ENCODE results near the gene RAB20. TPM values are rescaled to one million over a fixed set of nuclear protein-coding genes. Genes with fewer than 3 reads are reported as not detected.

RAB20 gene
- total RNA-seq, 1 experiment from 2014 or later = 12.3 TPM

DNA sequence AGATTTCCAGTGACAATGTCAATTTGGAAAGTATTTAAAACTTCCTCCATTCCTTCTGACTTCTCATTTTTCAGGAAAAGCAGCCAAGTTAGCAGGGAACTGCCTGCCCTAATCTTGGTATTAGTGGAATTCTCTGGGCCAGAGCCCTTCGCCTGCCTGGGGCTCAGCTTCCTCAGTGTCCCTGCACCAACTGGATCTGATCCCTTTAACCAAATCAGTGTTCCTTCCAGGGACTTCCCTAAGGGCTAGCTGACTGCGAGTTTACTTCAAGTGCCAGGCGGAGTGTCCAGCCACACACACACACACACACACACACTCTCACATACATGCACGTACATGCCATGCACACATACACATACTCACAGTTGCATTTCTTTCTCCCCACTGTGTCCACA lies 20.0 kb downstream of the RAB20 start:
- H4K20me1 ChIP-seq (ENCODE audit: control insufficient read depth, insufficient read depth, insufficient read length) = no peaks in the 10 kb centered on the region
- 0 out of 2 replicates have a peak, but pooled peaks cover 3% of the 10 kb centered on the region for H3K79me2 ChIP-seq (ENCODE audit: insufficient read depth, low read length)
- H3K4ac ChIP-seq (ENCODE audit: low read depth, low read length) = no peak overlapping the region
- H2BK5ac ChIP-seq (ENCODE audit: insufficient read length, low read length) = no peak overlapping the region
- no peaks in the 10 kb centered on the region for H3K23me2 ChIP-seq (ENCODE audit: insufficient read length, low read depth, low read length, poor library complexity, severe bottlenecking)
- no peaks in the 10 kb centered on the region for H3K4me1 ChIP-seq (ENCODE audit: insufficient read depth, low read length)
- TF ChIP-seq, protein P1, sequence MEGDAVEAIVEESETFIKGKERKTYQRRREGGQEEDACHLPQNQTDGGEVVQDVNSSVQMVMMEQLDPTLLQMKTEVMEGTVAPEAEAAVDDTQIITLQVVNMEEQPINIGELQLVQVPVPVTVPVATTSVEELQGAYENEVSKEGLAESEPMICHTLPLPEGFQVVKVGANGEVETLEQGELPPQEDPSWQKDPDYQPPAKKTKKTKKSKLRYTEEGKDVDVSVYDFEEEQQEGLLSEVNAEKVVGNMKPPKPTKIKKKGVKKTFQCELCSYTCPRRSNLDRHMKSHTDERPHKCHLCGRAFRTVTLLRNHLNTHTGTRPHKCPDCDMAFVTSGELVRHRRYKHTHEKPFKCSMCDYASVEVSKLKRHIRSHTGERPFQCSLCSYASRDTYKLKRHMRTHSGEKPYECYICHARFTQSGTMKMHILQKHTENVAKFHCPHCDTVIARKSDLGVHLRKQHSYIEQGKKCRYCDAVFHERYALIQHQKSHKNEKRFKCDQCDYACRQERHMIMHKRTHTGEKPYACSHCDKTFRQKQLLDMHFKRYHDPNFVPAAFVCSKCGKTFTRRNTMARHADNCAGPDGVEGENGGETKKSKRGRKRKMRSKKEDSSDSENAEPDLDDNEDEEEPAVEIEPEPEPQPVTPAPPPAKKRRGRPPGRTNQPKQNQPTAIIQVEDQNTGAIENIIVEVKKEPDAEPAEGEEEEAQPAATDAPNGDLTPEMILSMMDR (conservative IDR thresholded peaks at IDR 0.05) = no peak
- H3K18ac ChIP-seq (ENCODE audit: insufficient read length, low read depth, low read length) = no peak overlapping the region
- H4K8ac ChIP-seq (replicated peaks; ENCODE audit: insufficient read length, low read depth, low read length) = no peak overlapping the region
- no peak overlapping the region for H3K27ac ChIP-seq (ENCODE audit: insufficient read length, low read depth, low read length)
- no peak overlapping the region for H4K5ac ChIP-seq (ENCODE audit: insufficient read length, low read depth, low read length)
- DNase-seq = no peak
- Mint-ChIP-seq H3K27ac (peak overlapping the region; percentile 30 to 53 (median 53); a peak in 3 of 7 replicates), H3K27me3 (ENCODE audit: low read depth) (no peaks in the 10 kb centered on the region; the same call in 1 of the 2 replicates), H3K9me3 (peaks cover 12 to 14% of the 10 kb centered on the region in 2 experiments), H3K4me1 (peaks cover 2 to 10% of the 10 kb centered on the region in 2 experiments; a peak in 2 of 4 replicates), H3K36me3 (ENCODE audit: insufficient read depth in 1 of 3, low read depth in 3 of 3) (peaks cover 8 to 20% (median 16%) of the 10 kb centered on the region in 3 experiments), H3K4me3 (no peak overlapping the region)
- no peak overlapping the region for H4K91ac ChIP-seq (ENCODE audit: insufficient read length, low read depth, low read length)
- H2BK12ac ChIP-seq (ENCODE audit: insufficient read length, low read depth, low read length) = no peak overlapping the region
- no peak overlapping the region for H3K23ac ChIP-seq (ENCODE audit: insufficient read length, low read depth, low read length)
- no peak overlapping the region for H3K56ac ChIP-seq (ENCODE audit: insufficient read length, low read depth, low read length)
- H2BK15ac ChIP-seq (ENCODE audit: low read depth, low read length) = no peak overlapping the region
- no CpG with 5 or more reads among the region's 4 CpGs for WGBS (ENCODE audit: extremely low coverage, insufficient read length, low lambda C conversion rate)
- no peak overlapping the region for H3T11ph ChIP-seq (ENCODE audit: low read length)
- no peak overlapping the region for H3K9ac ChIP-seq (ENCODE audit: extremely low read depth, insufficient read length, low read length)
- H2AK5ac ChIP-seq (ENCODE audit: insufficient read length, low read length) = no peak overlapping the region
- H3K14ac ChIP-seq (ENCODE audit: insufficient read depth, low read length) = no peak overlapping the region
- H3K4me2 ChIP-seq (ENCODE audit: insufficient read depth, insufficient read length, low read length) = no peak overlapping the region
- H2AFZ ChIP-seq (ENCODE audit: low read length) = no peak overlapping the region
- H3K79me1 ChIP-seq (ENCODE audit: insufficient read depth, low read depth, low read length, poor library complexity, severe bottlenecking) = peaks cover 2% of the 10 kb centered on the region
- H2BK120ac ChIP-seq (ENCODE audit: low read depth, low read length, poor library complexity, severe bottlenecking) = no peak overlapping the region
- no peaks in the 10 kb centered on the region for H3K27me3 ChIP-seq (ENCODE audit: insufficient read depth, low read length)
- H3K9me3 ChIP-seq (ENCODE audit: control insufficient read depth, low read depth, low read length) = peaks cover 4% of the 10 kb centered on the region
- H2BK20ac ChIP-seq (ENCODE audit: low read depth, low read length, poor library complexity, severe bottlenecking) = no peak overlapping the region
